IMR-90 (cell line): Measurements from ENCODE around the gene SERPINA12. TPM values are rescaled to one million over a fixed set of nuclear protein-coding genes. Genes with fewer than 3 reads are reported as not detected.

ENCODE experiments used
- ATAC-seq: fragments of 200-7000 bp; cut with Tn5 transposase; 2 replicates; pipeline ENCODE4 v1.9.1; 2020; ENCODE audit warnings: low read depth, mild to moderate bottlenecking, moderate library complexity
- BruUV-seq: library from RNA; stranded (reverse); fragments of 400-500 nt; replicated peaks from 2 replicates; lab custom pipeline; 2021; lab: Mats Ljungman, UMichigan
- CTCF ChIA-PET: fragments of 300-600 bp; formaldehyde crosslinking; extraction: SDS; loops from one replicate; lab custom pipeline; 2021; ENCODE audit warnings: antibody characterized with exemption; lab: Yijun Ruan, JAX
- POLR2A ChIA-PET: fragments of 300-600 bp; sonication (Branson Sonifier 250); formaldehyde crosslinking; loops from one replicate; lab custom pipeline; 2022; ENCODE audit warnings: antibody characterized with exemption; ENCODE audit not compliant: unreplicated experiment; lab: Charles Lee
- DNase-seq: peaks from one replicate; pipeline ENCODE4 v3.0.0; 2013
- H2AFZ ChIP-seq: replicated peaks from 2 replicates; pipeline ENCODE3; 2013; ENCODE audit warnings: low read length, mild to moderate bottlenecking; ENCODE audit not compliant: poor library complexity
- H2AK5ac ChIP-seq: 2 replicates; pipeline ENCODE4 v1.6.1; 2013; ENCODE audit warnings: low read depth, low read length, inconsistent platforms
- H2AK9ac ChIP-seq: replicated peaks from 2 replicates; pipeline ENCODE3; 2013; ENCODE audit warnings: mild to moderate bottlenecking, low read depth, low read length, moderate library complexity; ENCODE audit not compliant: poor library complexity
- H2BK120ac ChIP-seq: 2 replicates; pipeline ENCODE4 v1.6.1; 2013; ENCODE audit warnings: low read depth, low read length, inconsistent platforms
- H2BK15ac ChIP-seq: 3 replicates; pipeline ENCODE4 v1.6.1; 2013; ENCODE audit warnings: low read depth, low read length, inconsistent platforms
- H2BK20ac ChIP-seq: 2 replicates; pipeline ENCODE4 v1.6.1; 2013; ENCODE audit warnings: low read depth, mild to moderate bottlenecking, inconsistent platforms, low read length, moderate library complexity
- H2BK5ac ChIP-seq: 2 replicates; pipeline ENCODE4 v1.6.1; 2013; ENCODE audit warnings: mild to moderate bottlenecking, low read depth, low read length, inconsistent platforms; ENCODE audit not compliant: poor library complexity, severe bottlenecking
- H3K14ac ChIP-seq: replicated peaks from 2 replicates; pipeline ENCODE4 v1.6.1; 2013; ENCODE audit warnings: low read depth, low read length, inconsistent platforms
- H3K18ac ChIP-seq: 2 replicates; pipeline ENCODE4 v1.6.1; 2013; ENCODE audit warnings: low read depth, low read length, control low read depth
- H3K23ac ChIP-seq: 2 replicates; pipeline ENCODE4 v1.6.1; 2013; ENCODE audit warnings: low read depth, low read length, inconsistent platforms
- H3K27ac ChIP-seq: 2 replicates; pipeline ENCODE4 v1.5.1; 2013; ENCODE audit warnings: mild to moderate bottlenecking, control low read depth, low read length; ENCODE audit not compliant: insufficient read depth
- H3K27me3 ChIP-seq: 2 replicates; pipeline ENCODE4 v1.6.1; 2013; ENCODE audit warnings: low read length; ENCODE audit not compliant: control insufficient read depth, insufficient read depth
- H3K36me3 ChIP-seq: 2 replicates; pipeline ENCODE4 v1.6.1; 2013; ENCODE audit warnings: low read length, mixed read lengths; ENCODE audit not compliant: control insufficient read depth, insufficient read depth
- H3K4ac ChIP-seq: 2 replicates; pipeline ENCODE4 v1.6.1; 2013; ENCODE audit warnings: low read depth, low read length, inconsistent platforms
- H3K4me1 ChIP-seq: 2 replicates; pipeline ENCODE4 v1.6.1; 2013; ENCODE audit warnings: low read length, mixed read lengths; ENCODE audit not compliant: control insufficient read depth, insufficient read depth
- H3K4me2 ChIP-seq: 2 replicates; pipeline ENCODE4 v1.6.1; 2013; ENCODE audit warnings: low read depth, mild to moderate bottlenecking, control low read depth, low read length, moderate library complexity
- H3K4me3 ChIP-seq: 2 replicates; pipeline ENCODE4 v1.5.1; 2013; ENCODE audit warnings: low read depth, mild to moderate bottlenecking, control low read depth, low read length, moderate library complexity; ENCODE audit not compliant: insufficient read depth
- H3K56ac ChIP-seq: 2 replicates; pipeline ENCODE4 v1.6.1; 2013; ENCODE audit warnings: low read length, inconsistent platforms; ENCODE audit not compliant: insufficient read depth; ENCODE audit errors: extremely low read depth
- H3K79me1 ChIP-seq, 2 experiments: 2 replicates each; pipeline ENCODE4 v1.6.1; 2013; ENCODE audit warnings: low read length in 2 of 2, inconsistent platforms in 1 of 2, low read depth in 1 of 2
- H3K9ac ChIP-seq: 2 replicates; pipeline ENCODE4 v1.6.1; 2013; ENCODE audit warnings: low read depth, low read length, control low read depth
- H3K9me1 ChIP-seq: 2 replicates; pipeline ENCODE4 v1.6.1; 2013; ENCODE audit warnings: low read length, inconsistent platforms; ENCODE audit not compliant: insufficient read depth
- H3K9me3 ChIP-seq: 2 replicates; pipeline ENCODE4 v1.6.1; 2013; ENCODE audit warnings: low read length; ENCODE audit not compliant: control insufficient read depth, insufficient read depth
- H4K20me1 ChIP-seq: 2 replicates; pipeline ENCODE4 v1.6.1; 2013; ENCODE audit warnings: low read length, inconsistent platforms; ENCODE audit not compliant: insufficient read depth
- H4K5ac ChIP-seq: 2 replicates; pipeline ENCODE4 v1.6.1; 2013; ENCODE audit warnings: mild to moderate bottlenecking, low read depth, low read length, control low read depth
- H4K8ac ChIP-seq, 2 experiments: 2 replicates each; pipeline ENCODE4 v1.6.1; 2013; ENCODE audit warnings: low read depth in 2 of 2, low read length in 2 of 2, control low read depth in 1 of 2, inconsistent platforms in 1 of 2
- H4K91ac ChIP-seq: 2 replicates; pipeline ENCODE4 v1.6.1; 2013; ENCODE audit warnings: low read depth, low read length, inconsistent platforms; ENCODE audit not compliant: insufficient read depth
- FOS ChIP-seq: fragments of 150-350 bp; IDR thresholded peaks from 2 replicates; pipeline ENCODE4 v1.6.1; 2016; ENCODE audit warnings: low read depth, low read length
- POLR2A ChIP-seq: IDR thresholded peaks from 2 replicates; pipeline ENCODE4 v1.6.1; 2012; ENCODE audit warnings: mild to moderate bottlenecking, low read depth, low read length
- RFX5 ChIP-seq: IDR thresholded peaks from 2 replicates; pipeline ENCODE4 v1.8.0; 2012; ENCODE audit warnings: low read depth, mild to moderate bottlenecking, low read length, moderate library complexity
- WGBS, 2 experiments: methylation state at CpG; one replicate each; pipeline versions ENCODE4 v1.1.5 to v1.1.7; 2013; ENCODE audit warnings: missing lambda C conversion rate in 2 of 2; ENCODE audit not compliant: insufficient read length in 1 of 2; ENCODE audit errors: extremely low coverage in 2 of 2; 5-methylcytosine and 5-hydroxymethylcytosine counted together
- dilution Hi-C: fragments of 300-500 bp; cut with HindIII; formaldehyde crosslinking; loops from one replicate; pipeline ENCODE4 v1.14.3; 2018; ENCODE audit warnings: low sequenced_read_pairs; ENCODE audit not compliant: unreplicated experiment
- in situ Hi-C: fragments of 300-500 bp; cut with MboI; formaldehyde crosslinking; loops from 3 replicates; pipeline ENCODE4 v1.14.3; 2019; ENCODE audit warnings: low sequenced_read_pairs, inconsistent platforms, mixed read lengths
- intact Hi-C: fragments of 100-400 bp; cut with micrococcal nuclease; formaldehyde crosslinking; loops from 2 replicates; pipeline ENCODE4 v1.10.0; 2022
- polyA plus RNA-seq, 3 experiments: library from polyadenylated mRNA; depleted of rRNA; stranded (reverse); fragments of >200 nt; gene quantifications; 2 replicates each; pipeline ENCODE4 v1.2.3, GENCODE V29; 2012; ENCODE audit warnings: low replicate concordance in 1 of 3
- total RNA-seq: library from RNA; depleted of rRNA; stranded (reverse); fragments of >200 nt; gene quantifications from 2 replicates; pipeline ENCODE4 v1.2.3, GENCODE V29; 2012
- TF ChIP-seq, protein P1 (sequence below): fragments of 150-350 bp; IDR thresholded peaks from 2 replicates; pipeline ENCODE4 v1.6.1; 2017; ENCODE audit warnings: mild to moderate bottlenecking, antibody characterized with exemption, low read length, low read depth
- TF ChIP-seq, protein P2 (sequence below): conservative IDR thresholded peaks from 2 replicates; pipeline ENCODE4 v1.5.1; 2012; ENCODE audit warnings: mild to moderate bottlenecking, low read depth, low read length, improper control_type of control experiment

The SERPINA12 gene
- total and polyA plus RNA-seq, 2 of the 4 experiments (the other 2 are of a cell fraction): not detected

DNA sequence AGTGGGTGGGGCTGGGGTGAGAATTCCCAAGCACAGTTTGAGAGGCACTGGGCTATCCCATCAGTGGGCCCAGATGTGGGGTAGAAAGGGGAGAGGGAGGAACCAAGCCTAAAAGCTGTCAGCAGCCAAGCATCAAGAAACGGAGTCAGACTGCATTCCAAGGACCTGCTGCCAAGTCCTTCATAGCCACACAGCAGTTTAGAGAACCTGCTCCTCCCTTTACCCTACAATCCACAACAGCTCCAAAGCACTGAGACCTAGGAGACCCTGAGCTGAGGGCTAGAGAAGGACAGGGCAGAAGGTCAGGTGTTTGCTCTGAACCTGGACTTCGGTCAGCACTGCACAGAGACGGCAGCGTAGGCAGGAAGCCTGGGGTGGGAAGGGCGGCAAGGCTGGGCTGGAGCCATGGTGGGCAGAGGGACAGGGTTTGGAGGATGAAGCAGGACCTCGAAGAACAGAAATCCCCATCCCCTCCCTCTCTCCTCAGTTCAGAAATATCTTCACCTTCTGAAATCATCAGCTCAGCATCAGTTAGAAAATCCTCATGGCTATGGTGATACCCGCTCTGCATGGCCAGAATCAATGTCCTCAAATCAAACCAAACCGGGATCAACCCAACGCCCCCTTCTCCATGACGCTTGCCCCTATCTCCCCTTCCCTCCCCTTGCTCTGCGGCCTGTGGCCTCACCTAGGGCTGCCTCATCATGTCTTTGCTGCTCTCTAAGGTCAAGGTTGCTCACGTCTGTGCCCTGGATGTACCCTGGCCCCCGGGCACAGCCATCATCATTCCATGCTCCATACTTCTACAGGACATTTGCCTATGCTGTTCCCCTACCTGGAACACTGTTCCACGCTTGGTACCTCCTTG, 39.1 kb upstream of the SERPINA12 start:
- Histone ChIP-seq H2AFZ (no peak overlapping the region), H3K18ac (no peak overlapping the region), H3K4me1 (no peaks in the 10 kb centered on the region), H3K4me3 (no peak overlapping the region), H3K9me3 (0 out of 2 replicates have a peak, but pooled peaks cover 4% of the 10 kb centered on the region), H4K5ac (no peak overlapping the region), H2BK5ac (no peak overlapping the region), H3K36me3 (no peaks in the 10 kb centered on the region), H3K79me1 (no peaks in the 10 kb centered on the region), H4K91ac (no peak overlapping the region), H2AK5ac (no peak overlapping the region), H3K14ac (no peak overlapping the region), H3K9me1 (no peaks in the 10 kb centered on the region), H2BK15ac (no peak overlapping the region), H3K4ac (no peak overlapping the region), H4K20me1 (no peaks in the 10 kb centered on the region), H2BK20ac (no peak overlapping the region), H3K27me3 (no peaks in the 10 kb centered on the region), H2AK9ac (no peak overlapping the region), H3K27ac (no peak overlapping the region), H3K9ac (no peak overlapping the region), H3K23ac (no peak overlapping the region), H2BK120ac (no peak overlapping the region), H4K8ac (no peak overlapping the region), H3K56ac (no peak overlapping the region), H3K4me2 (no peak overlapping the region)
- dilution Hi-C loops: no loop called here
- no peak for ATAC-seq
- intact Hi-C loops: no loop called here
- BruUV-seq: no TSS peak
- no peak for DNase-seq
- ChIA-PET CTCF (interaction anchor here (0.6 to 1.2 kb wide), 7 partner anchors 8 to 905 kb away, joined by 3 to 5 read pairs (median 3); partner anchors contain the start of gene SERPINA4), POLR2A (no interaction called here)
- WGBS, 2 experiments: 71% methylated on average over 7 of the region's 14 CpGs; no CpG with 5 or more reads in 1 of the 2 experiments
- in situ Hi-C loops: no loop called here
- TF ChIP-seq FOS (no peak), RFX5 (no peak), POLR2A (no peak)
- TF ChIP-seq, protein P1, sequence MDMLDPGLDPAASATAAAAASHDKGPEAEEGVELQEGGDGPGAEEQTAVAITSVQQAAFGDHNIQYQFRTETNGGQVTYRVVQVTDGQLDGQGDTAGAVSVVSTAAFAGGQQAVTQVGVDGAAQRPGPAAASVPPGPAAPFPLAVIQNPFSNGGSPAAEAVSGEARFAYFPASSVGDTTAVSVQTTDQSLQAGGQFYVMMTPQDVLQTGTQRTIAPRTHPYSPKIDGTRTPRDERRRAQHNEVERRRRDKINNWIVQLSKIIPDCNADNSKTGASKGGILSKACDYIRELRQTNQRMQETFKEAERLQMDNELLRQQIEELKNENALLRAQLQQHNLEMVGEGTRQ: no peak
- TF ChIP-seq, protein P2, sequence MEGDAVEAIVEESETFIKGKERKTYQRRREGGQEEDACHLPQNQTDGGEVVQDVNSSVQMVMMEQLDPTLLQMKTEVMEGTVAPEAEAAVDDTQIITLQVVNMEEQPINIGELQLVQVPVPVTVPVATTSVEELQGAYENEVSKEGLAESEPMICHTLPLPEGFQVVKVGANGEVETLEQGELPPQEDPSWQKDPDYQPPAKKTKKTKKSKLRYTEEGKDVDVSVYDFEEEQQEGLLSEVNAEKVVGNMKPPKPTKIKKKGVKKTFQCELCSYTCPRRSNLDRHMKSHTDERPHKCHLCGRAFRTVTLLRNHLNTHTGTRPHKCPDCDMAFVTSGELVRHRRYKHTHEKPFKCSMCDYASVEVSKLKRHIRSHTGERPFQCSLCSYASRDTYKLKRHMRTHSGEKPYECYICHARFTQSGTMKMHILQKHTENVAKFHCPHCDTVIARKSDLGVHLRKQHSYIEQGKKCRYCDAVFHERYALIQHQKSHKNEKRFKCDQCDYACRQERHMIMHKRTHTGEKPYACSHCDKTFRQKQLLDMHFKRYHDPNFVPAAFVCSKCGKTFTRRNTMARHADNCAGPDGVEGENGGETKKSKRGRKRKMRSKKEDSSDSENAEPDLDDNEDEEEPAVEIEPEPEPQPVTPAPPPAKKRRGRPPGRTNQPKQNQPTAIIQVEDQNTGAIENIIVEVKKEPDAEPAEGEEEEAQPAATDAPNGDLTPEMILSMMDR: no peak
